Activated naive CD8-positive, alpha-beta T cell (primary cell): ENCODE data around the gene MSMP.
A peak's percentile ranks its signal among the peaks of the same experiment; 100 is the strongest.

Experiments used
- H3K27ac Mint-ChIP-seq: one replicate; pipeline ENCODE4 v1.8.0; 2021; ENCODE audit warnings: mixed read lengths
- H3K27me3 Mint-ChIP-seq: one replicate; pipeline ENCODE4 v1.8.0; 2021; ENCODE audit warnings: mixed read lengths
- H3K36me3 Mint-ChIP-seq: one replicate; pipeline ENCODE4 v1.8.0; 2021; ENCODE audit warnings: mixed read lengths
- H3K4me1 Mint-ChIP-seq: one replicate; pipeline ENCODE4 v1.8.0; 2021; ENCODE audit warnings: low read depth, mixed read lengths
- H3K4me3 Mint-ChIP-seq: one replicate; pipeline ENCODE4 v1.8.0; 2021; ENCODE audit warnings: mild to moderate bottlenecking, mixed read lengths
- H3K9me3 Mint-ChIP-seq: one replicate; pipeline ENCODE4 v1.8.0; 2021; ENCODE audit warnings: low read depth, mixed read lengths

Gene MSMP, protein sequence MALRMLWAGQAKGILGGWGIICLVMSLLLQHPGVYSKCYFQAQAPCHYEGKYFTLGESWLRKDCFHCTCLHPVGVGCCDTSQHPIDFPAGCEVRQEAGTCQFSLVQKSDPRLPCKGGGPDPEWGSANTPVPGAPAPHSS

DNA sequence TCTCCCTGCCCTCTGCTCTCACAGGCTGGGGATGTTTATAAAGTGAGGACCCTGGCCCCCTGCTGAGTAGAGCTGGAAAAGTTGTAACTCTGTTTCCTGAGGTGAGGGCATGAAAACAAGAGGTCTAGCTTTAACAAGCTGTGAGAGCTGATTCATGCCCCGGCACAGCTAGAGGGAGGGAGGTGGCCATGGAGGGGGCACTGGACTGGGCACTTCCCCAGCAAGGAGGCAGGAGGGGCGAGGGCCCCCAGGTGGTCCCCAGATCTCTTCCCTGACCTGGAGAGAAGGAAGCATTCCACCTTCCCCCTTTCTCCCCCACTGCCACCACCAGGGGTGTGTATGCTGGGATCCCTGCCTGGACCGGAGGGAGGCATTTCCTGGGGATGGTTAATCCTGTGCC, at the start of gene MSMP:
TSS of gene MSMP (minus strand) at position 13 of the 400 bp plus-strand sequence. CDS start 147 bp downstream, outside the sequence.
- H3K4me3 Mint-ChIP-seq = peak within 1 kb of the TSS; percentile 96
- peaks cover 49% of the 10 kb centered on the region for H3K4me1 Mint-ChIP-seq
- peaks cover 10% of the 10 kb centered on the region for H3K36me3 Mint-ChIP-seq
- H3K27ac Mint-ChIP-seq = no peak within 1 kb of the TSS
- no peaks in the 10 kb centered on the region for H3K27me3 Mint-ChIP-seq
- H3K9me3 Mint-ChIP-seq = no peaks in the 10 kb centered on the region

DNA sequence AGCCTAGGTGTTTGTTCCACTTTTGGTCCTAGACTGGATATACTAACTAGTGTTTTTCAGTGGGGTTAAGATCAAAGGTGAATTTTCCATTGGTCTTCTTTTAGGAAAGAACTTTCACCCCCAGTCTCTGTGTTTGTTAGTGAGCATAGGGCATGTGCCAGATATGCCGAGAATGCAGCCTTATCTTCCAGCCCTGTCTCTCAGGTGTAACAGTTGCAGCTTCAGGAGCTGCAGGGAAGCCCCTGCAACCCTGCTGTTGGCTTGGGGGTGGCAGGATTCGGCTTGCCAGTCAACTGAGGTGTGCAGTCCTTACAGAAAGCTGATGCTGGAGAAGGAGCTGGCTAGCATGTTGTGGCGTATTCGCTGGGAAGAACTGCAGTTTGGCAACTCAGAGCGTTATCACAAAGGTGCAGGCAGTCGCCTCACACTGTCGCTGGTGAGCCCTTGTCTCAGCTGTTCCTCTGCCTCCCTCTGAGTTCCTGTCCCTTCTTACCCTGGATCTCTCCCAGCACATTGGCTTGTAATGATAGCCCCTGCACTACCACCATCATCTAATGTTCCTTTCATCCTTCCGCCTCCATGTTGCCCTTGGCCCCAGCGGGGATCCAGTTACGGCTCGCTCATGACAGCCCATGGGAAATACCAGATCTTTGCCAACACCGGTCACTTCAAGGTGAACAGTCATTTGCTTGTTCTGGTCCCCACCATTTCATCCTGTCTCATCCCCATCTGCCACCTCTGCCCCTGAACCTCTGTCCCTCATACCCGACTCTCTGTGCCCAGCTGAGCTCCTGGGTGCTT, 47.5 kb upstream of the MSMP start:
- peaks cover 17% of the 10 kb centered on the region for H3K36me3 Mint-ChIP-seq
- no peak overlapping the region for H3K4me3 Mint-ChIP-seq
- H3K4me1 Mint-ChIP-seq = peaks cover 17% of the 10 kb centered on the region
- no peak overlapping the region for H3K27ac Mint-ChIP-seq
- no peaks in the 10 kb centered on the region for H3K27me3 Mint-ChIP-seq
- H3K9me3 Mint-ChIP-seq = no peaks in the 10 kb centered on the region

DNA sequence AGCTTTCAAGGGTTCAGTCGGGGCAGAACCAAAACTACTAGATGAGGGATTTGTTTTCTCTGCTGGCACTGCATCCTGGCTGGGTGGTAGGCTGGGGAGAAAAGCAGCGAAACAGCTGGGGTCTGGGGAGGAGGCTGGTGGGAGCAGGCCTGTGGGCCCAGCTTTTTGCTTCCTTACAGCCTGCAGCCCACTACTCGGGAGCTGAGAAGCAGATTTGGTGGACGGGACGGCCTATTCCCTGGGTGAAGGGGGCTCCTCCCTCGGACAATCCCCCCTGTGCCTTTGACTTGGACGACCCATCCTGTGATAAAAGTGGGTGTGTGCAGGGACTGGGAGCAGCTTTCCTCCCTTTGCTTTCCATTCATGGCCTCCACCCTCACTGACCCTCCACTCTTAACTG, 46.5 kb upstream of the MSMP start:
- H3K4me3 Mint-ChIP-seq = no peak overlapping the region
- peaks cover 17% of the 10 kb centered on the region for H3K36me3 Mint-ChIP-seq
- H3K27ac Mint-ChIP-seq = no peak overlapping the region
- peaks cover 17% of the 10 kb centered on the region for H3K4me1 Mint-ChIP-seq
- H3K9me3 Mint-ChIP-seq = no peaks in the 10 kb centered on the region
- H3K27me3 Mint-ChIP-seq = no peaks in the 10 kb centered on the region

DNA sequence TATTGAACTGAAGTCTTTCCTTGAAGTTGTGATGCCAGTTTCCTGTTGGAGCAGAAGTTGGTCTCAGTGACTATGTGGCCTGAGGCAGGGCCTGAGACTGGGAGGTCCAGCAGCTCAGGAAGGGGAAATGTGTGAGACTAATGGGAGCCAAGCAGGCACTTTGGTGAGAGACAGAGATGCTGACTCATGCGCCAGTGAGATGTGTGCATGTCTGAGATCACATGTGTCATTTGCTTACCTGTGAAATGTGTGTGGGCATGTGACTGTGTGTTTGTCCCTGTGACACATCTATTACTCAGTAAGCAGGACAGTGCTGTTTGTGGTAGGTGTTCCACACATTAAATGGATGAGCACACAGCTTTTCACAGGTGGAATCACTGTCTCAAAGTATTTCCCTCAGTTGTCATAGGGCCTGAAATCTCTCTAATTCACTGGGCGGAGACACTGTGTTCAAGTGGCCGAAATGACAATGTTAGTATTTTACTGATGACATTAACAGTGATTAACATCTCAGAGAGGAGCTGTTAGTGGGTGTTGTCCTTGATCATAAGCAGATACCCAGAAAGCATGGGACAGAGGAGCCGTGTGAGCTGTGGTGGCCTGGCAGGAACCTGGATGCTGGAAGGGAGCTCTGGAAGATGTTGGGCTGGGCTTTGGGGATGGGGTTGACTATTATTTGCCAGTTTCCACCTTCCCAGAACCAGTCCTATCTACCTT, 44.7 kb upstream of the MSMP start:
- Mint-ChIP-seq H3K4me3 (no peak overlapping the region), H3K27ac (peak overlapping the region; percentile 84), H3K4me1 (peaks cover 21% of the 10 kb centered on the region), H3K9me3 (no peaks in the 10 kb centered on the region), H3K27me3 (no peaks in the 10 kb centered on the region), H3K36me3 (peaks cover 17% of the 10 kb centered on the region)

DNA sequence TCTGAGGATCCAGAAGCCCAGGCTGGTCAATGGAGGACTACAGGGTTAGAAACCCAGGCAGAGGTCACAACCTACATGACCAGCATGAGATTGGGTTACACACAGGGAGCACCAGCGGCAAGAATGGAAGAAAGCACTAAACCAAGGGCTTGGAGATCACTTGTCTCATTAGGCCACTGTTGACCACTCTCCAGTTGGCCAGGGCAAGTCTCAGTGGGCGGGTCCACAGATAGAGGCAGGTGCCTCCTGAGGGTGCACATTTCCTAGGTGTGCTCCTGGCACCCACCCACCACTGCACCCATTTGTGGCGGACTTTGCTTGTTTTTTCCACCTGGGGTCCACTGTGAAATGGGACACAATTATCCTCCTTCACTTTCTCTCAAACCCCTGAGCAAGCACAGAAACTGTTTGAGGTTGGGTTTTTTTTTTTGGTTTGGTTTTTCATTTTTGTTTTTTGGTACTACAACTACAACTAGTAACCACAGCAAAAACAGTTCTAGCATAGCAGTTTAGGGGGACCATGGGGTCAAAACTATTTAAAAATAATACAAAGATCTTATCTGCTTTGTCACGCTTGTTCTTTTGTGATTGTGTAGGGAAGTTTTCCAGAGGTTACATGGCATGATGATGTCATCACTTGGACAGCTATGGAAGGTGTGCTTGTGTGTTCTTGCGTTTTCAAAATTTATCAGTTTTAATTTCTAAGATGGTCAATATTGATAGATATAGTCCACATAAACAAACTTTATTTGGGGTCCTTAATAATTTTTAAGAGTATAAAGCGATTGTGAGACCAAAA, 43.4 kb upstream of the MSMP start:
- Mint-ChIP-seq H3K4me1 (peaks cover 21% of the 10 kb centered on the region), H3K27me3 (no peaks in the 10 kb centered on the region), H3K9me3 (no peaks in the 10 kb centered on the region), H3K36me3 (peaks cover 16% of the 10 kb centered on the region), H3K4me3 (no peak overlapping the region), H3K27ac (no peak overlapping the region)

DNA sequence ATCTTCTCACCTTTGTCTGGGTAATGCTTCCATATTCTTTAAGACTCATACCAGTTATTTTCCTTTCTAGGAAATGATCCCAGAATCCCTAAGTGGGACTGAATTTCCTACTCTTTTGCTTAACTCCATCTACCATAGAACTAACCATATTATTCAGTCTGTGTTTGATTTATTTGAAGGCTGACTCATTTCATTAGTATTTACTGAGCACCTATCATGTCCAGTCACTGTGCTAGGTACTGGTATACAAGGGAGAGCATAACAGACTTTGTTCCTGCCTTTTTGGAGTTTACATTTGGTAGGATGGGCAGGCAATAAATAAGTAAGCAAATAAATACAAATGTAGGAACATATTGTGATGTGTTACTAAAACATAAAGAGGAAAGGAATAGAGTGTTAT, 41.6 kb upstream of the MSMP start:
- Mint-ChIP-seq H3K27me3 (no peaks in the 10 kb centered on the region), H3K4me3 (no peak overlapping the region), H3K27ac (no peak overlapping the region), H3K36me3 (peaks cover 11% of the 10 kb centered on the region), H3K4me1 (peaks cover 21% of the 10 kb centered on the region), H3K9me3 (no peaks in the 10 kb centered on the region)

DNA sequence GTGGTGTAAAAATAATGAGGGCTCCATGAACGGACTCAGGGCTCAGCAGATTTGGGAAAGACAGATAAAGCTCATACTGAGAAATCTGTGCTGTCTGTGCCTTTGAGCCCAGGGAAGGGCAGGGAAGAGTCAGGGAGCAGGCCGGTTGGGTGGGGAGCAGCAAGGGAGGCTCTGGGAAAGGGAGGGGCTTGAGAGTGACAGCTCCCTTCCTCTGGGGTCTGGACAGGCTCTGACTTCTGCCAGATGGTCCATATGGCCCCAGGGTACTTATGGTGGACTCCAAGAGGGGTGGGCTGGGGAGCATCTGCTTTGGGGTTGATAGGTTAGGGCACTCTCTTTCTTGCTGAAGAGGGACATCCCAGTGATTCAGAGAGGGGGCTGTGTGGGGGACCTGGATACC, 39.4 kb upstream of the MSMP start:
- peaks cover 16% of the 10 kb centered on the region for H3K4me1 Mint-ChIP-seq
- H3K36me3 Mint-ChIP-seq = peaks cover 4% of the 10 kb centered on the region
- H3K27ac Mint-ChIP-seq = no peak overlapping the region
- H3K4me3 Mint-ChIP-seq = no peak overlapping the region
- H3K27me3 Mint-ChIP-seq = no peaks in the 10 kb centered on the region
- H3K9me3 Mint-ChIP-seq = no peaks in the 10 kb centered on the region

DNA sequence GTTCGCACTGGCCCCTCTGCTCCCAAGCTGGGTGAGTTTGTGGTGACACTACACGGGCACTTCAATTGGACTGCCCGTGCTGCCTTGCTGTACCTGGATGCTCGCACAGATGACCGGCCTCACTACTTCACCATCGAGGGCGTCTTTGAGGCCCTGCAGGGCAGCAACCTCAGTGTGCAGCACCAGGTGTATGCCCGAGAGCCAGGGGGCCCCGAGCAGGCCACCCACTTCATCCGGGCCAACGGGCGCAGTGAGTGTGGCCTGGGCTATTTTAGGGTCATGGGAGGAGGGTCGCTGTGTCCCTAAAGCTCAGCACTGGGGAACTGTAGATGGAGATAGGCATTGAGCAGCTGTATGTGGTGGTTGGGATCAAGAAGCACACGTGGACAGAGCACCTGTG, 38.8 kb upstream of the MSMP start:
- H3K36me3 Mint-ChIP-seq = peaks cover 4% of the 10 kb centered on the region
- H3K9me3 Mint-ChIP-seq = no peaks in the 10 kb centered on the region
- H3K4me3 Mint-ChIP-seq = no peak overlapping the region
- H3K27ac Mint-ChIP-seq = no peak overlapping the region
- H3K4me1 Mint-ChIP-seq = peaks cover 12% of the 10 kb centered on the region
- no peaks in the 10 kb centered on the region for H3K27me3 Mint-ChIP-seq

DNA sequence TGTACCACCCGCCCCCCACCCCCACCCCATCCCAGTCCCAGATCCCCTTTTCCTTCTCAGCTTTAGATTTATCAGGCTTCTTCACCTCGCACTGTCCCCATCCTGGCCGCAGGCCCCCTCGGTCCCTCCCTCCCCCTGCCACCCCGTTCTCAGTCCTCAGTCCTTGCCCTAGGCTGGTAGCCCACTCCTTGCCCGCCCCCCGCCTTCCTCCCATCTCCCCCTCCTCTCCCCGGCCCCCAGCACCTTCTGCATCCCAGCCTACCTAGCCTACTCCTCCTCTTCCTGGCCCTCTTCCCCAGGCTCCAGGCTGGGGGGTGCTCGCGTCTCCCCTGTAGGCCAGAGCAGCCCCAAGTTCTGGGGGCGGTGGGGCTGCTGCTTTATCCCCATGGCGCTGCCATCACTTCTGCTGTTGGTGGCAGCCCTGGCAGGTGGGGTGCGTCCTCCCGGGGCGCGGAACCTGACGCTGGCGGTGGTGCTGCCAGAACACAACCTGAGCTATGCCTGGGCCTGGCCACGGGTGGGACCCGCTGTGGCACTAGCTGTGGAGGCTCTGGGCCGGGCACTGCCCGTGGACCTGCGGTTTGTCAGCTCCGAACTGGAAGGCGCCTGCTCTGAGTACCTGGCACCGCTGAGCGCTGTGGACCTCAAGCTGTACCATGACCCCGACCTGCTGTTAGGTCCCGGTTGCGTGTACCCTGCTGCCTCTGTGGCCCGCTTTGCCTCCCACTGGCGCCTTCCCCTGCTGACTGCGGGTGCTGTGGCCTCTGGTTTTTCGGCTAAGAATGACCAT, 38.1 kb upstream of the MSMP start:
- Mint-ChIP-seq H3K9me3 (no peaks in the 10 kb centered on the region), H3K36me3 (peaks cover 7% of the 10 kb centered on the region), H3K27me3 (no peaks in the 10 kb centered on the region), H3K4me1 (peaks cover 9% of the 10 kb centered on the region), H3K4me3 (no peak overlapping the region), H3K27ac (no peak overlapping the region)

DNA sequence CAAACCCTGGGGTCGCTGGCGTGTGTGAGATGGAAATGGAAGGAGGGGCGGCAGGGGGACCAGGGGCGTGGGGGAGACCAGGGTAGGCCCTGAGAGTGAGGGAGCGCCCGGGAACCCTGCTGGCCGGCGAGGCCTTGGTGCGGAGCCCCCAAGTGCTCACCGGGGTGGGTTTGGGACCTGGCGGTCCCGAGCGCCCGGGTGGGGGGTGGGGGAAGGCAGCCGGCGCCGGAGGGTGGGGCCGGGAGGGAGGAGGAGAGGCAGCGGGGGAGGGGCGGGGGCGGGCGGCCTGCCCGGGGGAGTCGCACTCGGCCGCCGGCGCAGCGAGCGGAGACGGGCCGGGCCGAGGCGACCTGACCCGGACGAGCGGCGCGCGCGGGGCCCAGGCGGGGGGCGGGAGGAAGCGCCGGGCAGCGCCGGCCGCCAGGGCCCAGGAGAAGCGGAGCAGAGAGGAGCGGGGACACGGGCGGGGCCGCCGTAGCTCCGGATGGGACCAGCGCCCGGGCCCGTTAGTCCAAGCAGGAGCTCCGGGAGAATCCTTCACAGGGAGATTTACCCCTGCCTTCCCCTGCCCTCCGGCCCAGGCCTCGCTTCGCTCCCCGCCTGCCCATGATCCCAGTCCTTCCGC, 37.3 kb upstream of the MSMP start, which contains the start of gene NPR2:
TSS of gene NPR2 (plus strand) at position 295 of the 625 bp plus-strand sequence. CDS start 818 bp downstream, outside the sequence.
- H3K27me3 Mint-ChIP-seq = no peaks in the 10 kb centered on the region
- no peak within 1 kb of the TSS for H3K27ac Mint-ChIP-seq
- no peaks in the 10 kb centered on the region for H3K9me3 Mint-ChIP-seq
- H3K36me3 Mint-ChIP-seq = peaks cover 5% of the 10 kb centered on the region
- H3K4me1 Mint-ChIP-seq = peaks cover 6% of the 10 kb centered on the region
- no peak within 1 kb of the TSS for H3K4me3 Mint-ChIP-seq

DNA sequence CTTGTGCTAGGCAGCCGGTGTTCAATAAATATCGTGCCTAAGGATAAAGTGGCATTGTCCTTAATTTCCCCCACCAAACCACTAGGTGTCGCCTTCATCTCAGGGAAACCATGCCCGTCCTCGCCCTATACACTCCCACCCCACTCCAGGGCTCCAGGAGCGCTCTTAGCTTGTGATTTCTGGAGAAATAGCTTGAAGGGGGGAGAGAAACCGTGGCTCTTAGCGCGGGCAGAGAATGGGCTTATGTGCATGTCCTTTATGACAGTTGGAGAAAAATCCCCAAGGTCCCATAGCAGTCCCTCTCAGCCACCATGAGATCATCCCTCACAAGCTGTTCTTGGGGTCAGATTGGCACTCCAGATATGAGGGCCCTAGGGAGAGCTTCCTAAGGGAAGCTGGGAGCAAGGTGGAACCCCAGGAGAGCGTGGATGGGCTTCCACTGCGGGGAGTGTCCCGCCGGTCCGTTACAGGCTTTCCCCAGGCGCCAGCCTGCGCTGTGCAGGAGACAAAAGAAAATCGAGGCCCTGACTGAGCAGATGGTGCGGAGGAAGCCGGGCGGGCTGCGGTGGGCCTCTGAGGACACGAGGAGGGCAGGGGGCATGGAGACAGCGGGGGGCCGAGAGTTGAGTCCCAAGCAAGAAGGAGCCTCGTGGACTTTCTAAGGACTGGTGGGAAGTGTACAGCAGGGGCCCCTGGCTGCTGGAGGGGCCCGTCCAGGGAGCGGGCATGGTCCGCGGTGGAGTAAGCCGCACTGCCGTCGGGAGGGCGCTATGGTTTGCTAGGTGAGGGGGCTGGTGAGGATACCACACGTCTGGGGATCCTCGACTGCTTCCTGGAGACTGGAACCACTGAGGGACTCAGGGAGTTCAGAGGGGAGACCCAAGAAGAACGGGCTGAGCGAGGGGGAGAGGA, 36.6 kb upstream of the MSMP start:
- no peaks in the 10 kb centered on the region for H3K9me3 Mint-ChIP-seq
- H3K4me3 Mint-ChIP-seq = no peak overlapping the region
- no peak overlapping the region for H3K27ac Mint-ChIP-seq
- no peaks in the 10 kb centered on the region for H3K27me3 Mint-ChIP-seq
- H3K36me3 Mint-ChIP-seq = peaks cover 7% of the 10 kb centered on the region
- H3K4me1 Mint-ChIP-seq = peaks cover 6% of the 10 kb centered on the region

DNA sequence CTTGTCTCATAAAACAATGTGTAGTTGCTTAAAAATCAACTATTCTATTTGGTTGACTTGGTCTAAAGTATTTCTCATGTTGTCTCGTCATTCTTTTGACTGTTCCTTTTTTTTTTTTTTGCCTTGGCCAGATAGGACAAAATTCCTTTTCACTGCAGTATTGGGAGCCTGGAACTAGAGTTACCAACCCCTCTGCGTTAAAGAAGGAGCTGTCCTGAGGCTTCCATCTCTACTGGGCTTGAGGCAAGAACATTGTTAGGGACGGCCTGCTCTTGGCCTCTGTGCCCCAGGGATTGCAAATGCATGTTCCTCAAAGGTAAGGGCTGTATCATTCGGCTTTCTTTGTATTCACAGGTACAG, 35.9 kb upstream of the MSMP start:
- Mint-ChIP-seq H3K27me3 (no peaks in the 10 kb centered on the region), H3K27ac (no peak overlapping the region), H3K4me3 (no peak overlapping the region), H3K4me1 (peaks cover 6% of the 10 kb centered on the region), H3K9me3 (no peaks in the 10 kb centered on the region), H3K36me3 (peaks cover 8% of the 10 kb centered on the region)

DNA sequence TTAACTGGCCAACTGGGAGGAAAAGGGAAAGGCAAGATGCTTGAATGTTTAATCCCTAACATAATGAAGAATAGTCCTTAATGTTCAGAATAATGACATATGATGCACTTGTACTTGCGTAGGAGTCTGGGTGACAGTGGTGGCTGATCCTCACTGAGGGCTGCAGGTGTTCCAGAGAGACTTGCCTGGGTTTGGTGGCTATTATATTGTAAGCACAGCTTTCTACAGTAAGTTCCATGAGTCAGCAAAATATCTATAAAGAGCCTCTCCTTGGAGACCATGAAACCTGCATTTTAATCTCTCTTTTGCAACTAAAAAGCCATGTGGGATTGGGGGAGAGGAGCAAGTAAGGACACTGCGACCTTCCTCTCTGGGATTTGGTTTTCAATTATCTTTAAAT, 35.5 kb upstream of the MSMP start:
- no peak overlapping the region for H3K27ac Mint-ChIP-seq
- H3K36me3 Mint-ChIP-seq = peaks cover 8% of the 10 kb centered on the region
- H3K27me3 Mint-ChIP-seq = no peaks in the 10 kb centered on the region
- H3K9me3 Mint-ChIP-seq = no peaks in the 10 kb centered on the region
- H3K4me1 Mint-ChIP-seq = peaks cover 6% of the 10 kb centered on the region
- H3K4me3 Mint-ChIP-seq = no peak overlapping the region
